Measurements from ENCODE around the gene CPPED1.

DNA sequence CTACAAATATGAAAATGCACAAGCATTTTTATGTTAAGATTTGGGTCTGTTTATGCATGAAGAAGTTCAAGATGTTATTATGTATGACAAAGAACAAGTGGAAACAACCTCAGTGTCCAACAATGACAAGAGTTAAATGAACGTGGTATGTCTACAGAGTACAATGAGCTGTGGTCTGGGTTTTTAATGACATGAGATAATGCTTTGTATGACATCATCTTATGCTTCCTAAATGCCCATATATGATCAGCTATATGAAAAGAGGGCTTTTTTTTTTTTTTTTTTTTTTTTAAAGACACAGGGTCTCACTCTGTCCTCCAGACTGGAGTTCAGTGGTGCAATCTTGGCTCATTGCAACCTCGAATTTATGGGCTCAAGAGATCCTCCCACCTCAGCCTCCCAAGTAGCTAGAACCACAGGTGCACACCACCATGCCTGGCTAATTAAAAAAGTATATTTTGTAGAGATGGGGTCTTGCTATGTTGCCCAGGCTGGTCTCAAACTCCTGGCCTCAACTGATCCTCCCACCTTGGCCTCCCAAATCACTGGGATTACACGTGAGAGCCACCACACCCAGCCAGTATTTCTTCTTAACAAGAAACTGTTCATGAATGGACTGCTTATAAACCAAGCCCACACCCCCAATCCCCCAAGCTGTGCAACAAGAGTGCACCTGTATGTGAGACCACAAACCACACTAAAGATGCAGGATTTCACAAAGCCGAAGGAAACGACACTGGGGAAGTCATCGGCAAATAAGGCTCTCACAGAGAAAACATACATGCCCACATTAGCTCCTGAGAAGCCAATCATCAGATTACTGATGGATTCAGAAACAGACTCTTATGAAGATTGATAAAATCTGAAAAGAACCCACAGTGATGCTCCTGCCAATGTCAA lies 114.5 kb downstream of the CPPED1 start:
- TF ChIP-seq POLR2A (IDR thresholded peaks at IDR 0.05; ENCODE audit: borderline replicate concordance, extremely low read depth, insufficient read depth, insufficient read length) (no peak), SRF (IDR thresholded peaks at IDR 0.05; ENCODE audit: low read depth) (no peak), CEBPB (IDR thresholded peaks at IDR 0.05; ENCODE audit: low read depth) (no peak), EZH2 (IDR thresholded peaks at IDR 0.05) (no peak), POLR2AphosphoS5 (IDR thresholded peaks at IDR 0.05; ENCODE audit: low read depth, low read length) (no peak), SP1 (IDR thresholded peaks at IDR 0.05; ENCODE audit: low read depth) (no peak), ELF1 (IDR thresholded peaks at IDR 0.05; ENCODE audit: borderline replicate concordance, low read depth) (no peak), ZNF274 (IDR thresholded peaks at IDR 0.05; ENCODE audit: low read depth, low read length) (no peak), EZH2phosphoT487 (IDR thresholded peaks at IDR 0.05; ENCODE audit: borderline replicate concordance) (no peak), JUND (IDR thresholded peaks at IDR 0.05) (no peak), TCF7L2 (IDR thresholded peaks at IDR 0.05; ENCODE audit: borderline replicate concordance, extremely low read depth, insufficient read depth, insufficient read length) (no peak)
- TF ChIP-seq, protein P1, sequence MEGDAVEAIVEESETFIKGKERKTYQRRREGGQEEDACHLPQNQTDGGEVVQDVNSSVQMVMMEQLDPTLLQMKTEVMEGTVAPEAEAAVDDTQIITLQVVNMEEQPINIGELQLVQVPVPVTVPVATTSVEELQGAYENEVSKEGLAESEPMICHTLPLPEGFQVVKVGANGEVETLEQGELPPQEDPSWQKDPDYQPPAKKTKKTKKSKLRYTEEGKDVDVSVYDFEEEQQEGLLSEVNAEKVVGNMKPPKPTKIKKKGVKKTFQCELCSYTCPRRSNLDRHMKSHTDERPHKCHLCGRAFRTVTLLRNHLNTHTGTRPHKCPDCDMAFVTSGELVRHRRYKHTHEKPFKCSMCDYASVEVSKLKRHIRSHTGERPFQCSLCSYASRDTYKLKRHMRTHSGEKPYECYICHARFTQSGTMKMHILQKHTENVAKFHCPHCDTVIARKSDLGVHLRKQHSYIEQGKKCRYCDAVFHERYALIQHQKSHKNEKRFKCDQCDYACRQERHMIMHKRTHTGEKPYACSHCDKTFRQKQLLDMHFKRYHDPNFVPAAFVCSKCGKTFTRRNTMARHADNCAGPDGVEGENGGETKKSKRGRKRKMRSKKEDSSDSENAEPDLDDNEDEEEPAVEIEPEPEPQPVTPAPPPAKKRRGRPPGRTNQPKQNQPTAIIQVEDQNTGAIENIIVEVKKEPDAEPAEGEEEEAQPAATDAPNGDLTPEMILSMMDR (IDR thresholded peaks at IDR 0.05 in 2 of 3, conservative IDR thresholded peaks at IDR 0.05 in 1 of 3; ENCODE audit: borderline replicate concordance in 1 of 3, insufficient read depth in 1 of 3, low read depth in 2 of 3, low read length in 2 of 3) = no peak
- TF ChIP-seq, protein P2, sequence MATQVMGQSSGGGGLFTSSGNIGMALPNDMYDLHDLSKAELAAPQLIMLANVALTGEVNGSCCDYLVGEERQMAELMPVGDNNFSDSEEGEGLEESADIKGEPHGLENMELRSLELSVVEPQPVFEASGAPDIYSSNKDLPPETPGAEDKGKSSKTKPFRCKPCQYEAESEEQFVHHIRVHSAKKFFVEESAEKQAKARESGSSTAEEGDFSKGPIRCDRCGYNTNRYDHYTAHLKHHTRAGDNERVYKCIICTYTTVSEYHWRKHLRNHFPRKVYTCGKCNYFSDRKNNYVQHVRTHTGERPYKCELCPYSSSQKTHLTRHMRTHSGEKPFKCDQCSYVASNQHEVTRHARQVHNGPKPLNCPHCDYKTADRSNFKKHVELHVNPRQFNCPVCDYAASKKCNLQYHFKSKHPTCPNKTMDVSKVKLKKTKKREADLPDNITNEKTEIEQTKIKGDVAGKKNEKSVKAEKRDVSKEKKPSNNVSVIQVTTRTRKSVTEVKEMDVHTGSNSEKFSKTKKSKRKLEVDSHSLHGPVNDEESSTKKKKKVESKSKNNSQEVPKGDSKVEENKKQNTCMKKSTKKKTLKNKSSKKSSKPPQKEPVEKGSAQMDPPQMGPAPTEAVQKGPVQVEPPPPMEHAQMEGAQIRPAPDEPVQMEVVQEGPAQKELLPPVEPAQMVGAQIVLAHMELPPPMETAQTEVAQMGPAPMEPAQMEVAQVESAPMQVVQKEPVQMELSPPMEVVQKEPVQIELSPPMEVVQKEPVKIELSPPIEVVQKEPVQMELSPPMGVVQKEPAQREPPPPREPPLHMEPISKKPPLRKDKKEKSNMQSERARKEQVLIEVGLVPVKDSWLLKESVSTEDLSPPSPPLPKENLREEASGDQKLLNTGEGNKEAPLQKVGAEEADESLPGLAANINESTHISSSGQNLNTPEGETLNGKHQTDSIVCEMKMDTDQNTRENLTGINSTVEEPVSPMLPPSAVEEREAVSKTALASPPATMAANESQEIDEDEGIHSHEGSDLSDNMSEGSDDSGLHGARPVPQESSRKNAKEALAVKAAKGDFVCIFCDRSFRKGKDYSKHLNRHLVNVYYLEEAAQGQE (IDR thresholded peaks at IDR 0.05; ENCODE audit: low read depth) = no peak
- TF ChIP-seq, protein P3, sequence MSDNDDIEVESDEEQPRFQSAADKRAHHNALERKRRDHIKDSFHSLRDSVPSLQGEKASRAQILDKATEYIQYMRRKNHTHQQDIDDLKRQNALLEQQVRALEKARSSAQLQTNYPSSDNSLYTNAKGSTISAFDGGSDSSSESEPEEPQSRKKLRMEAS (IDR thresholded peaks at IDR 0.05) = no peak
